Left lung (tissue), 10 donors: ENCODE results near the gene LIN54. TPM values are rescaled to one million over a fixed set of nuclear protein-coding genes. Genes with fewer than 3 reads are reported as not detected.
A peak's percentile ranks its signal among the peaks of the same experiment; 100 is the strongest.

Experiments
- ATAC-seq: fragments of 200-7000 bp; cut with Tn5 transposase; one replicate; pipeline ENCODE4 v1.9.1; 2020; ENCODE audit warnings: moderate library complexity
- DNase-seq, 4 donors: peaks; one replicate each; pipeline ENCODE4 v3.0.0-alpha.2; 2013 to 2020
- H3K27ac ChIP-seq, 2 donors: fragments of 200-600 bp; sonication (generic) in 1 of 2; one replicate each; pipeline versions ENCODE4 v1.5.0 to v1.8.0; 2020 to 2021
- H3K27me3 ChIP-seq, 2 donors: fragments of 200-600 bp; sonication (generic) in 1 of 2; one replicate each; pipeline versions ENCODE4 v1.5.0 to v1.8.0; 2020 to 2021
- H3K36me3 ChIP-seq, 2 donors: fragments of 200-600 bp; sonication (generic) in 1 of 2; one replicate each; pipeline versions ENCODE4 v1.5.0 to v1.8.0; 2020 to 2021
- H3K4me1 ChIP-seq, 2 donors: fragments of 200-600 bp; one replicate each; pipeline ENCODE4 v1.8.0; 2021
- H3K4me3 ChIP-seq, 2 donors: fragments of 200-600 bp; sonication (generic) in 1 of 2; one replicate each; pipeline versions ENCODE4 v1.5.0 to v1.8.0; 2020 to 2021; ENCODE audit warnings: mild to moderate bottlenecking in 1 of 2
- H3K9me3 ChIP-seq, 2 donors: fragments of 200-600 bp; sonication (generic) in 1 of 2; one replicate each; pipeline versions ENCODE4 v1.5.0 to v1.8.0; 2020 to 2021
- CTCF ChIP-seq, 2 donors: fragments of 200-600 bp; sonication (generic) in 1 of 2; IDR thresholded peaks; one replicate each; pipeline versions ENCODE4 v1.5.0 to v1.8.0; 2021; ENCODE audit warnings: antibody characterized with exemption in 2 of 2
- intact Hi-C, 2 donors: fragments of 100-400 bp; cut with DNase I; formaldehyde crosslinking; loops; one replicate each; pipeline versions ENCODE4 v1.11.2 to v1.14.2; 2022
- polyA plus RNA-seq, 6 donors: library from polyadenylated mRNA; unstranded; fragments of 120-200 nt; gene quantifications; one replicate each; pipeline ENCODE4 v1.2.1, GENCODE V29; 2013; ENCODE audit not compliant: insufficient read length in 6 of 6
- total RNA-seq, 2 donors: library from RNA; stranded (reverse); fragmentation: NEBNext Ultra II Directional; extraction: Animal tissue kit (Norgen Biotek cat#: 25700); gene quantifications; one replicate each; pipeline ENCODE4 v1.2.1, GENCODE V29; 2021
- donor health status: DM: no; HTN: yes; CAD: no.
- donor health status: DM: no; HTN: no; CAD: no.

LIN54 gene
- total and polyA plus RNA-seq, 8 donors, result 10.3 to 17.9 (median 14.3) TPM

GRCh38 chr4:82891707-82892466 lies 118.7 kb downstream of the LIN54 start:
- Histone ChIP-seq H3K9me3 (no peaks in the 10 kb centered on the region), H3K4me1 (peaks cover 0 to 38% of the 10 kb centered on the region in 2 donors), H3K4me3 (peak overlapping the region; percentile 68 to 72), H3K27ac (peak overlapping the region; percentile 95 to 98), H3K36me3 (peaks cover 0 to 35% of the 10 kb centered on the region in 2 donors), H3K27me3 (no peaks in the 10 kb centered on the region)
- DNase-seq (no peak), ATAC-seq (peak; percentile 4)
- intact Hi-C loops, result no loop called here
- no peak for TF ChIP-seq CTCF (IDR thresholded peaks at IDR 0.05)

GRCh38 chr4:82890901-82891706 lies 119.5 kb downstream of the LIN54 start, which contains the start of gene SEC31A:
TSS of gene SEC31A (minus strand) at chr4:82891153. CDS start at chr4:82881936, 9,217 bp downstream.
- Histone ChIP-seq H3K27ac (peak within 1 kb of the TSS; percentile 95 to 98), H3K4me1 (peaks cover 1 to 40% of the 10 kb centered on the region in 2 donors), H3K36me3 (peaks cover 0 to 29% of the 10 kb centered on the region in 2 donors), H3K9me3 (no peaks in the 10 kb centered on the region), H3K27me3 (no peaks in the 10 kb centered on the region), H3K4me3 (peak within 1 kb of the TSS; percentile 68 to 72)
- intact Hi-C loops, result no loop called here
- ATAC-seq (peak; percentile 98), DNase-seq (peak; percentile 91 to 99 (median 98))
- TF ChIP-seq CTCF (IDR thresholded peaks at IDR 0.05), result no peak

- H3K36me3 ChIP-seq, result peaks cover 0 to 27% of the 10 kb centered on the region in 2 donors
- H3K4me1 ChIP-seq, result peaks cover 7 to 46% of the 10 kb centered on the region in 2 donors
- H3K27ac ChIP-seq, result peak overlapping the region; percentile 95 to 98
- H3K4me3 ChIP-seq, result peak overlapping the region; percentile 68 to 72
- intact Hi-C loops, result no loop called here
- no peak for DNase-seq
- no peaks in the 10 kb centered on the region for H3K27me3 ChIP-seq
- ATAC-seq, result peak; percentile 9
- no peaks in the 10 kb centered on the region for H3K9me3 ChIP-seq
- no peak for TF ChIP-seq CTCF (IDR thresholded peaks at IDR 0.05)
Measured at GRCh38 chr4:82890528-82890900, 120.1 kb downstream of the LIN54 start.

GRCh38 chr4:82889287-82889686 lies 121.3 kb downstream of the LIN54 start:
- TF ChIP-seq CTCF (IDR thresholded peaks at IDR 0.05), result no peak
- peaks cover 10 to 47% of the 10 kb centered on the region in 2 donors for H3K4me1 ChIP-seq
- H3K9me3 ChIP-seq, result no peaks in the 10 kb centered on the region
- peak overlapping the region; percentile 68 to 72 for H3K4me3 ChIP-seq
- peak overlapping the region in 1 of 2 donors; percentile 98 for H3K27ac ChIP-seq
- intact Hi-C loops, result no loop called here
- peaks cover 0 to 16% of the 10 kb centered on the region in 2 donors for H3K36me3 ChIP-seq
- DNase-seq, result no peak
- no peaks in the 10 kb centered on the region for H3K27me3 ChIP-seq
- no peak for ATAC-seq
